Medulla oblongata (tissue), 1 donor: ENCODE data around the gene CASD1.

Experiments
- DNase-seq: peaks from one replicate; pipeline ENCODE4 v3.0.0-alpha.2; 2015; ENCODE audit errors: extremely low spot score

The CASD1 gene

DNA sequence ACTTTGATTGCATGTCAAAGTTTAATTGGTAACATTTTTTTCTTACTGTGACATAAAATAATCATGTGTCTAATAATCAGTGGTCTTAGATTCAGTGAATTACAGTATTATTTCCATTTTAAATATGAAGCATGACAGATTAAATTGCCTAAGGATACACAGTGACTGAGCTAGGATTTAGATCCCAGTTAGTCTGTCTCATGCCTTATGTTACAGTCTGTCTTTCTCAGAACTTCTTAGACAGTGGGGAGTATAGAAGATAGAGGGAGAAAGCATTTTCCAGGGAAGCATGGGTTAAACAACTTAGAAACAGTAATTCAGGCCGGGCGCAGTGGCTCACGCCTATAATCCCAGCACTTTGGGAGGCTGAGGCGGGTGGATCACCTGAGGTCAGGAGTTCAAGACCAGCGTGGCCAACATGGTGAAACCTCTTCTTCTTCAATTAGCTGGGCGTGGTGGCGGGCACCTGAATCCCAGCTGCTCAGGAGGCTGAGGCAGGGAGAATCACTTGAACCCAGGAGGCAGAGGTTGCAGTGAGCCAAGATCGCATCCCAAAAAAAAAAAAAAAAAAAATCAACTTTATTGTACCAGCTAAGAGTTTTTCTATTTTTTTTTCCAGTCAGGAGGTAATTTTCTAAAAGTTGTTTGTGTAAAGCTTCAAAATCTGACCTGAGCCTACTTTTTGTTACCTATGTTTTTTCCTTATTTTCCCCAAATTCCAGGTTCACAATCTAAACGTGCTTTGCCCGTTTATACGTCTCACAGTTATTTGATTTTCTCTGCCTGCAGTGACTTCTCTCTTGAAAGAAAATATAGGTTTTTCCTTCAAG, 3.3 kb downstream of the CASD1 start:
- no peak for DNase-seq

DNA sequence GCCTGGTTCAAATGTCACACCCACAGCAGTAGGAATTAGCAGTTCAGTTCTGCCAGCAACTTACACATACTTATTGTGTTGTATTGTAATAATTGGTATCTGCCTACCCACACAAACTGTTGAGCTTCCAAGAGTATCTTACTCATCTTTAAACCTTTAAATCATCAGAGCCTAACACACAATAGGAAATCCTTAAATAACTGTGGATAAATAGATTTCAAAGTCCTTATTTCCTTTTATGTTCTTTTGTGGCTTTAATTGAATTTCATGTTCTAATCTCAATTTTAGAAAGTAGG, 3.9 kb downstream of the CASD1 start:
- no peak for DNase-seq

DNA sequence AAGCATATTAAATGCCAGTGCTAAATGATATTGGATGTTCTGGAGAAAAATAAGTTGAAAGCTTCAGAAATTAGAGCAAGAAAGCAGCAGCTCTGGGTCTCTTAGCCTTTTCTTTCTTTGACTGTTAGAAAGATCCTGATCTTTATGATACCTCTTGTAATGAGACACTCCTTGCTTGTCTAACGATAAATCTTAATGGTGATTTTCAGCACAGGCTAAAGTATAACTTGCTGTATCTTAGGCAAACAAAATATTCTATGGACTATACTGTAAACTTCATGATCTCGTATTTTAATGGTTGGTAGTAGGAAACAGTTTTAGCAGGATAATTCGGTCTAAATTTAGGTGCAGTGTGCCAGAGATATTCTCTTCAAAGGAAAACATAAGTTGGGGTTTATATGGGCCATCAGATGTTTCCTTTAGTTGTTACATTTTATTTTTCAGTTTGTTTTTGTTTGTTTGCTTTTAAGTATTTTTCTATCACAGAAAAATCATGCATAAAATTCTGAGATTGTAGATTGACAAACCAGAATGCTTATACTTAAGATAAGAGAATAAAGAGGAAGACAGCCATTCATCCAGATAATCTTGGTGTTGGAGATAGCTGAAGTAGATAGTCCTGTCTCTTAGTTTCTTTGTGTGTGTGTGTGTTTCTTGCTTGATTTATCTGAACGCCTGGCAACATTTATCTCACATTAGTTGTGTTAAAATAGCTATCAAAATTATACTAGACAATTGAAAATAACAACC, 4.7 kb downstream of the CASD1 start:
- no peak for DNase-seq

DNA sequence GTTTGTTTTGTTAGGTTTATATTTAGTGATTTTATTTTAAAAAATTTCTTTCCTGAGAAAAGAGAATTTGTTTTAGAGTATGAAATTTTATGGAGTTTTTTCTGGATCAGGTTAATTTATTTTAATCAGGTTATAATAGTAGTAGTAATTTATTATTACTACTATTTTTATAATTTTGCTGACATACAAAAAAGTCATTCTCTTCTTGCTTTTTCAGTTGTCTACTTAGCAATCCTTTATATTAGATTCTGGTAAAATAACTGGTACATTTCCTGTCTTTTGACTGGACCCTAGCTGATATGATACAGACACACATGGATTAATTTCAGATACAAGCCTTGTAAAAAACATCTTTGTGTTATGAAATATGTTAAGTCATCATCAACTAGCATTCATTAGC, 5.3 kb downstream of the CASD1 start:
- no peak for DNase-seq

DNA sequence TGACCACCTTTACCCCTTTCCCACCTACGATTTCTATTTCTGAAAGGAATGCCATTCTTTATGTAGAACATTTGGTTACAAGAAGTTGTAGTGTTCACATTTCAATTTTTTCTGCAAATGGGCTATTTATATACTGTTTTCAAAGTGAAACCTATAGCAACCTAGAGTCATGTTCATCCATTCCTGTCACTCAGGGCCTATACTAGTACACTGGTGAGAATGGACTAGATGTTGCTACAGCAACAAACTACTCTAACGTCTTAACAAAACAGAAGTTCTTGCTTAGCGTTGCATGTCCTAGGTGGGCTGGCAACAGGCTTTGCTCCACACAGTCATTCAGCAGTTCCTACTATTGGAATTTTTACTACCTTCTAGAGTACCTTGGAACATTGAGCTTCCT, 16.3 kb downstream of the CASD1 start:
- DNase-seq = no peak

DNA sequence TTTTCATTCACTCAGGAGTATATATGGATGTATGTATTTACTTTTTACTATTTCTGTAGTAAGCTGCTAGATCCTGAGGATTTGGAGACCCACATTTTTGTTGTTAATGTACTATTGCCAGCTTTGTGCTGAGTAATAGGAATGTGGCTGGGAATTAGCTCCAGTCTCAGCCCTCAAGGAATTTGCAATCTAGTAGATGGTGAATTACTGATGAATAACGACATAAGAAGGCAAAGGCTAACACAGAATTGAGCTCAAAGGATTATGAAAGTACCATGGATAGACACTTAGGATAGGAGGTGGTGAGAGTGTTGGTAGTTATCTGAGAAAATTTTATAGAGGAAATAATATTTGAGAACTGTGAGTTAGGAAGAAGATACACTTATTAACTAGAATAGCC, 19.9 kb downstream of the CASD1 start:
- no peak for DNase-seq

DNA sequence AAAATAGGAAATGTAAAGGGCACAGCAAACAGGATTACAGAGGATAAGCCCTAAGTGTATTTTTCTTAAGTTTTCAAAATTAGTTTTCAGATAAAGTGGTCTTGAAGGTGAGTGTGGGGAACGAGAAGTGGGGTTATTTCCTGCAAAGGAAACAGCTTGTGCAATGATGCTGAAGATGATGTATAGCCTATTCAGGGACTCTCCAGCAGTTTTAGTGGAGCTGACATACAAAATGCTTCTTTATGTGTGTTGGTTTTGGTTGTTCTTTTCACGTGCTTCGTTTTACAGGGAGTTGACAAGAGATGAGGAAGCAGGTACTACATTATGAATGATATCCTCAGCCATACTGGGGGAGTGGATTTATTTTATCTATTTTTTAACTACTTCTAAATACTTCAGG, 20.5 kb downstream of the CASD1 start:
- no peak for DNase-seq

DNA sequence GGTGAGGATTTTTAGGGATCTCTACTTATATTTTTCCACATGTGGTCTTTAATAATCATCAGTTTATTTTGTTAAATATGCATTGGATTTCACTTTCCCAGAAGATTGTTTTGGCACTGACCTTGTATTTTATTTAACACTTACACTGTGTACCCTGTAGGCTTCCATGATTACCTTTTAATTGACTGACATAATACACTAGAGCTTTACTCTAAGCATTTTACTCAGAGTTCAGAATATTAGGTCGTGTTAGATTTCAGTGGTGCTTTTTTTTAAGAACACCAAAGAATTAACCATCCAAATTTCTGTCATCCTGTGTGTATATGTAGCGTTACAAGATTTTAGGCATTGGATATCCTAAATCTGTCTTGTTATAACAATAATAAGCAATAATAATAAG, 23.1 kb downstream of the CASD1 start:
- DNase-seq = no peak

DNA sequence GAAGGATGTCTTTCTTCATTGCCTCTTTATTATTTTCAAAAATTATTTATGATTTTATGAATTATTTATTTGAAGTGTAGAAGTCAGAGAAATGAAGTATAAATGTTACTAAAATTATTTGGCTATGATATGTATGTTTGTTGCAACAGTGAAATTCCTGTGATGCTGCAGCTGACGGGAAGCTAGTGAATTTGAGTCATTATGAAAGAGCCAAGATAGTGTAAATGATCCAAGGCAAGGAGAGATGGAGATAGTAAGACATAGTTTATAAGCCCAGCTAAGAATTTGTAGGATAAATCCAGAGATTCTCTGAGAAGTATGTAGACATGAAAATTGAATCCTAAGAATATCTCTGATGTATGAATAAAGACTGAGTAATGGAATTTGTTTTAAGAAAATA, 30.8 kb downstream of the CASD1 start:
- no peak for DNase-seq

DNA sequence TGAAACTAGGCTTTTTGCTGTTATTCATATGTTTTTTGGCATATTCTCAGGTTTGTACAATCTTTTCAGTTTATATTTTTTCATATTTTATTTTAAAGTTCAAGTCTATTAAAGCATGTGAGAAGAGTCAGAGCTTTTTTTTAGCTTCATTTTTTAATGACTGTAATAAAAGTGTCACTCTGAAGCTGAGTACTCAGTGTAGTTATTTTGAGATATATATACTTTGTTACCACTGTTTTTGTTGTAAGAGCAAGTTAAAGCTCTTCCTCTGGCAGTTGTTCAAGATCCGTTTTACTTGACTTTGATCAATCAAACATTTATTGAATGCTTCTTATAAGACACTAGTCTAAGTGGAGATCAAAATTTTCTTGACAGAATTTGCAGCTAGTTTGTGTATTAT, 37.5 kb downstream of the CASD1 start:
- no peak for DNase-seq

DNA sequence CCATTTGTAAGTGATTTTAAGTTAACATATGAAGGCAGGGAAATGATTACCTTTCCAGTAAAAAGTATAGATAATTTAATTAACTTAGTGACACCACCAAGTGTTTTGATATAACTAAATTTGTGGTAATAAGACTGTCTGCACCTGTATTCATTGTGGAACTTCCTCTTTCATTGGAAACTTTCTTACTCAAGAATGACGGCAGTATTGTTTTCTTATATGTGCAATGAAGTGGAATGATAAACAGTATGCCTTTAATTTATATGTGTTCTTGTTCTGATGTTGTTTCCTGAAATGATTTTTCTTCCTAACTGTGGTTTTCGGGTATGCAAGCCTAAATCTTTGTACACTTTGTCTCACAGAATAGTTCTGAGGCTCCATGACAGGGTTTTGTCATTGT, 46.4 kb downstream of the CASD1 start:
- DNase-seq = no peak

DNA sequence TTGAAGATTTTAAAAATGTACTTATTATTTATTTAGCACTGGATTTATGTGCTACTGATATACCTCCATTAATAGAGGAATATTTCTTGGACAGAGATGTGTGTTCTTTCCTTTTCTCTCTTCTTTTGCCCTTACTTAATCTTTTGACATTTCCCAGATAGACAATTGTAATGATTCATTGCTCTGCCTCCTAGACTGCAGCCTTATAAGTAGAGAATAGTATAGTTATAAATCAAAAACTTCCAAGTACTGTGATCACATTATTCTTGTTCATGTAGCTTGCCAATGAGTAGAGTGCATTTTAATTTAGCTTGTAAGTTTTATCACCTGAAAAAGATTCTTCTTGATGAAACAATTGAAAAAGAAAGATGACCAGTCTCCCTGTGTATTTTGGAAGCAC, 47.6 kb downstream of the CASD1 start:
- DNase-seq = no peak

DNA sequence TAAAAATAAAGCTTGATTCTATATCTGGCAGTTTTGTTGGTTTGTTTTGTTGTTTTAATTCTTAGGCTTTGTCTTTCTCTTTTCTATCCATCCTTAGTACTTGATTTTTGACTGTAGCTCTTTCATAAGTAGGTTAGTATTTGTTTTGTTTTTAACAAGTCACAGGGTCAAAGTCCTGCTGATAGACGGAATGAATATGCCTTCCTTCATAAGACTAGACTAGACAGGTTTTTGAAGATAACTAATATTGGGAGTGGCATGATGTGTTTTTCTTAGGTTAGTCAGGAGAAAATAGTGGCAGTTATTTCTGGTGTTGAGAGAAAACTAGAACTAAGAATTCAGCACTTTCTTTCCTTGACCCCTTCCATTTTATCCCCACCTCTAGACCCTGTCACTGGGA, 50.4 kb downstream of the CASD1 start:
- DNase-seq = no peak

DNA sequence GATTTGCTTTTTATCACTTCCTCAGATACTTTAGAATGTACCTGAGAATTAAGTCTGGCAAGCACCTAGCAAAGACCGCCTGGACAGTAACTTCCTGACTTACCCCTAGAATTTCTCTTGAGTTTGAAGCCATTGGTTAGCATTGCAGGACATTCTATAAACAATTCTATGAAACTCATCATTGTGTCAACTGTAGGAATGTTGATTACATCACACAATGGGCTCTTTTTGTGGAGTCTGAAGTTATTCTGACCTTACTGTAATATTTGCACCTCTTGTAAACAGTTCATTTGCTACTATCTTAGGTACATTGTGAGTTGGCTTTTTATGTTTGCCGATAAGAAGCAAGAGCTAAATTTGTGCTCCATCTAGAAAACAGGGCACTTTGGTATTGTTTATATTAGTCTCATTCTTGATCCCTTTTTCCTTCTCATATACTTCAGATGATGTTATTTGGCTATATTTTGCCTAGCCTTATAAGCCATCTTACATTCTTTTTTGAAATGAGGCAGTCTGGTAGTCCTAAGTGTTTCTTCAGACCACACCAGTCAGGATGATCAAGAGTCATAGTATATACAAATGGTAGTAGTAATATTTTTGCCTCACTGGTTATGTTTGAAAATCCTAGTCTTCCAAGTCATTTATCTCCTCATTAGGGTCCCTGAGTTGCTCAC, 52.4 kb downstream of the CASD1 start:
- DNase-seq = no peak

DNA sequence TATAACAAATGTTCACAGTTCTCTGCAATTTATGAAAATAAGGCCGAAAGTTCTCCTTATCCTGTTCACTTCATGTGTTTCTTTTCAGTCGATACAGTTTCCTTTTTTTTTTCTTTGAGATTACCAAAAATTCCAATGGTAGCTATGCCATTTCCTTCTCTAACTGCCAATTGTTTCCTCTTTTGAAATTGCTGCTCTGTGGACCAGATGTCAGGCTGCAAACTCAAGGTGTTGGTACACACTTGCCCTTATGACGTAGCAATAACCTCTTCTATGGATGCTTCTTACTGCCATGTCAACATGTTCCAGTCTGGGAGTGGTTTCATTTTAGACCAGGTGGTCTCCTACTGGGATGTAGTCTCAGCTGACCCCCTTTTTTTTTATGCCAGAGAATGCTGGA, 52.9 kb downstream of the CASD1 start:
- DNase-seq = no peak

DNA sequence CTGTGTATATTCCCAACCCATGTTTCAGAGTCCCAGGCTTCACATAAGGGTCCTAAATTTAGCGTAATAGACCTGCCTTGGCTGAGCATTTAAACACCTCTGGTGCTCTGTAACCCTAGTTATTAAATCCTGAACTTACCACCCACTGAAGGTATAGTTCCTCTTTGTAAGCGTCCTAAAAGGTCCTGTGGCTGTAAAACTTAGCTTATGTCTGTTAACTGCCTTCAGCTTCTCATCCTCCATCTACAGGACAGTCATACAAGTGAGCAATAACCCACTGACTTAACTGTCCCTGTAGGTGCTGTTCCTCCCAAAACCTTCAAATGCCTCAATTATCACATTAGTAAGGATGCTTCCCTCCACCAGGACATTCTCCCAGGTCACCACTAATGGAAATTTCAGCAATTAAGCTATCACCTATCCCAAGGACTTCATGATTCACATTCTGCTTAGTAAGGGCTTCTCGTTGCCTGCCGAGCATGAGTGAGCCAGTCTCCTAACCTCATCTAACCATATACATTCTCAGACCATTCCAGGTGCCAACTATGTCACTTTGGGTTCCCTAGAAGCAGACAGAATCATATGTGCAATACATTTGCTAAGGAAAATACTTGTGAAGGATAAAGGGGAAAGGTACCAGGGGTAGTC, 55.8 kb downstream of the CASD1 start:
- DNase-seq = no peak

DNA sequence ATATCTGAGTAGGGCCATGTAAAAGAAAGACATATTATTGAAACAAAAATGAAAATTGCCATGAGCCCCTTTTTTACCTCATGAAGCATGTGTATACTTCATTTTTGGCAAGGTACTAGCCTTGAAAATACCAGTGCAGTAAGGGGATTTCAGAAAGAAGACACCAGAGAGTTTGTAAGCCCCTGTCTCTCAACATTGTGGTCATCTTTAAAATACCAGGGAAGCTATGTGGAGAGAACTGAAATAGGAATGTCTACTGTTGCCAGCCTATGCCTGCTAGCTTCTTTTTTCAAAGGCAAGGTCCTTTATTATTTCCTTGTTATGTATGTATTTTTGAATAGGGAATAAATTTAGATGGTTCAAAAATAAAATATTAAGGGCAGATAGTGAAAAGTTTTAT, 57.8 kb downstream of the CASD1 start:
- no peak for DNase-seq

DNA sequence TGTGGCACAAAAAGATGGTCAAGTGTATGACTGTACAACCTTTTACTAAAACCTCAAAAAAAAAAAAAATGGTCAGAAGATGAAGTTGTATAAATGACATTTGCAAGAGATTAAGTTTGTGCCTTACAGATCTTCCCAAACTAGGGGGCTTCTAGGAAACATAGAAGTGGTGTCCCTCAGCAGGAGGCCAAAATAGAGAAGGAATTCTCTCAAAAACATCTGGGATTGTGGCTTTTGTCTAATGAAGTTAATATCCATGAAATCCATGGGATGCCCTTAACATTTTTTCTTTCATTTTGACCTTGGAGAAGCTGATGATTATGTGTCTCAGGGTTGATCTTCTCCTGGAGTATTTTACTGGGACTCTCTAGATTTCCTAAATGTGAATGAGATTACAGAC, 62.2 kb downstream of the CASD1 start:
- DNase-seq = no peak

DNA sequence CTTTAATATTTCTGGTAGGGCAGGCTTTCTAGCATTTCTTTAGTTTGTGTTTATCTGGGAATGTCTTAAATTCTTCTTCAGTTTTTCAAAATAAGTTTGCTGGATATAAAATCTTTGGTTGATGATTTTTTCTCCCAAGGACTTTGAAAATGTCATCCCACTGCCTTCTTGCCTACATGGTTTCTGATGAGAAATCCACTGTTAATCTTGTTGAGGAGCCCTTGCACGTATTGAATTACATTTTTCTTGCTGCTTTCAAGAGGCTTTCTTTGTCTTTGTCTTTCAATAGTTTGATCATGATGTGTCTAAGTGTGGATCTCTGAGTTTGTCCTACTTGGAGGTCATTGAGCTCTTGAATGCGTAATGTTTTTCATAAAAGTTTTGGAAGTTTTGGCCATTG, 66.0 kb downstream of the CASD1 start:
- DNase-seq = no peak

DNA sequence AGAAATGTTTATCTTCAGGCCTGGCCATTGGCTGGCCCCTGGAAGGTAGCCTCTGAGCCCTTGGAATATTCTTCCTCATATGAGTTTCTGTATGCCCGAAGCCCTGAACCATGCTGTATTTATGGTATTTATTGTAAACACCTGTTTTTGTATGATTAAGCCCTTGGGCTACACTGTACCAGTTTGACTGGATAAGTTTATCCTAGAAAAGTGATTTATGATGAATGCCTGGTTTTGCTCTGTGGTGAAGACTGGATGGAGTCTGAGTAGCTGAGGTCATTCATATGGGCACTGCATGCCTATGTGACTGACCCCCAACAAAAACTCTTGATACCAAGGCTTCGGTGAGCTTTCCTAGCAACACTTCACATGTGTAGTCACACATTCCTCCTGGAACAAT, 66.7 kb downstream of the CASD1 start:
- no peak for DNase-seq

DNA sequence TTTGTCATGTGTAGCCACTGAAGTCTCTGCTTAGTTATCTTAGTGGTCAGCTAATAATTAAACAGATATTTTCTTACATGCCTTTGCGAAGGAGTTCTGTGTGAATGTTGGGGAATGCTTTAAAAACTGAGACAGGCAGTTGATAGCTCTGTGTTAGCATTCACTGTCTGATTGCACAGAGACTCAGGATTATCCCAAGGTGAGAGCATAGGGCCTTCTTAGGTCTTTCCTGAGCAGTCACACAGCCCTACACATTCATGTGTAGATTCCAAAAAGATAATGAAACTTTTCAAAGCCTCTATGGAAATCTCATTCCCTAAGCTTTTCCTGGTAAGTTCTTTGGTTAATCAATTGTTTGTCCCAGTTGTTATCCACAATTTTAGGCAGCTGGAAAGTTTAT, 67.7 kb downstream of the CASD1 start:
- DNase-seq = no peak

DNA sequence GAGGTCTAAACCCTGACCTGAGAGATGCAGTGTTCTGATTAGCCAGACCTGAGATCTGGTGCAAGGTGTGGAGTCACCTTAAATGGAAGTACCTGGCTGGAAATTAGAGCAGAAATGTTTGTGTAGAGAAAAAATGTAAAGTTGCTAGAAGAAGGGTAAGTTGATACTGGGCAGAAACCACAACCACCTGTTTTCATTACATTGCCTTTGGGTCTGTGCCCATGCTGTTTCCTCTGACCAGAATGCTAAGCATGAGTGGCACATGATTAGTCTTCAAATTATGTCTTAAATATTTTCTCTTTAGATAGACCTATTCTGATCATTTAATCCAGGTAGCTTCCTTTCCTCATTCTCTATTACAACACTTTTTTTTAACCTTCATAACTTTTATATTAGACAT, 69.0 kb downstream of the CASD1 start:
- no peak for DNase-seq

DNA sequence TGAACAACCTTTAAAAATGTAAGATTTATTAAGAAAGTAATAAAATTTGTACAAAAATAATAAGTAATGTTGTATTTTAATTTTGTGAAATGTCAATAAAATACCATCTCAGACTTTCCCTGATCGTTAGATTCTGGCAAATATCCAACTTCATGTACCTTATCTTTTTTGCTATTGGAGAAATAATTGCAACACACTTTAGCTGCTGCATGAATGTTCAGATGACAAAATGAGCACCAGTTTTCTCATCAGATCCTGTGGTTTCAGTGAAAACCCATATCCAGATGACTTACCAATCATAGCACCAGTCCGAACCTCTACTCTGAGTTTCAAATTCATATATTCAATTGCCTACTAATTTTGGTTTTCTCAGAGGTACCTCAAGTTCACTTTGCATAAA, 69.9 kb downstream of the CASD1 start:
- no peak for DNase-seq
